Adipocyte (in vitro differentiated cells): ENCODE measurements around the gene SORBS1.
A peak's percentile ranks its signal among the peaks of the same experiment; 100 is the strongest.
"Not testable (repeated sequence)": the region's sequence is repeated elsewhere in the genome, so short reads cannot be mapped to it uniquely, and the experiment has no call there.

ENCODE experiments used
- DNase-seq: peaks from one replicate; pipeline ENCODE4 v3.0.0-alpha.2; 2015; ENCODE audit warnings: low read depth
- H3K27me3 ChIP-seq: replicated peaks from 2 replicates; pipeline ENCODE4 v1.7.0; 2013; ENCODE audit warnings: mild to moderate bottlenecking, low read length, moderate library complexity; ENCODE audit not compliant: control insufficient read depth, insufficient read depth
- H3K36me3 ChIP-seq: 2 replicates; pipeline ENCODE4 v1.7.0; 2013; ENCODE audit warnings: low read length, mild to moderate bottlenecking, moderate library complexity; ENCODE audit not compliant: control insufficient read depth, insufficient read depth, severe bottlenecking
- H3K4me1 ChIP-seq: 2 replicates; pipeline ENCODE4 v1.7.0; 2013; ENCODE audit warnings: mild to moderate bottlenecking, low read length, moderate library complexity; ENCODE audit not compliant: control insufficient read depth, insufficient read depth
- H3K4me3 ChIP-seq: 2 replicates; pipeline ENCODE4 v1.7.0; 2013; ENCODE audit warnings: mild to moderate bottlenecking, low read length, moderate library complexity
- H3K9ac ChIP-seq: 2 replicates; pipeline ENCODE4 v1.7.0; 2013; ENCODE audit warnings: mild to moderate bottlenecking, low read length, moderate library complexity
- H3K9me3 ChIP-seq: 2 replicates; pipeline ENCODE4 v1.7.0; 2013; ENCODE audit warnings: mild to moderate bottlenecking, low read length, moderate library complexity; ENCODE audit not compliant: control insufficient read depth

The SORBS1 gene

DNA sequence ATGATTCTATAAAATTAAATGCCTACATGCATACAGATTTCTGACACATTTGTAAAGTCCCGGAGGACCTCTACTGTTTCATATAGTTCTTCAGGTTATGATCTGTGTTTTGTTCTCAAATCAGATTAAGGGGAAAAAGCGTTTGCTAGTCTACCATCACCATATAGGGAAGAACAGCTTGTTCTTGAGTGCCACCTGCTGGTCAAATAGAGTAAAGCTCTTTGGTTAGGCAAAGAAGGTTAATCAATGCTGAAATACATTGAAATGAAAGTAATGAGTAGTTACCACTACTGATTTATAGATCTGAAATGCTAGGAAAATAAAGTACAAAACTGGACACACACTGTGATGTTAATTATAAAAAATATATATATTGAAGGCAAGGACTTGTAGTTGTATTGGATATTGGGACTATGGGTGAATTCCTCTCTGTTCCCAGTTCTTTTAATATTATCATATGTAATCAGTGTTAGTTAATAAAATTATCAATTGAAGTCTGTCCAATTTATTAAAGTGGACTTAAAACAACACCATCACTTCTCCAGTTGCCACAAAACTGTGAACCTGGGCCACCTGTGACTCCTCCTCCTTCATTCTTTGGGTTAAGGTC lies 197.8 kb downstream of the SORBS1 start:
- H3K9me3 ChIP-seq: no peaks in the 10 kb centered on the region
- H3K9ac ChIP-seq: no peak overlapping the region
- H3K4me1 ChIP-seq: peaks cover 4% of the 10 kb centered on the region
- H3K4me3 ChIP-seq: no peak overlapping the region
- peak; percentile 86 for DNase-seq
- no peaks in the 10 kb centered on the region for H3K27me3 ChIP-seq
- H3K36me3 ChIP-seq: peaks cover 48% of the 10 kb centered on the region

DNA sequence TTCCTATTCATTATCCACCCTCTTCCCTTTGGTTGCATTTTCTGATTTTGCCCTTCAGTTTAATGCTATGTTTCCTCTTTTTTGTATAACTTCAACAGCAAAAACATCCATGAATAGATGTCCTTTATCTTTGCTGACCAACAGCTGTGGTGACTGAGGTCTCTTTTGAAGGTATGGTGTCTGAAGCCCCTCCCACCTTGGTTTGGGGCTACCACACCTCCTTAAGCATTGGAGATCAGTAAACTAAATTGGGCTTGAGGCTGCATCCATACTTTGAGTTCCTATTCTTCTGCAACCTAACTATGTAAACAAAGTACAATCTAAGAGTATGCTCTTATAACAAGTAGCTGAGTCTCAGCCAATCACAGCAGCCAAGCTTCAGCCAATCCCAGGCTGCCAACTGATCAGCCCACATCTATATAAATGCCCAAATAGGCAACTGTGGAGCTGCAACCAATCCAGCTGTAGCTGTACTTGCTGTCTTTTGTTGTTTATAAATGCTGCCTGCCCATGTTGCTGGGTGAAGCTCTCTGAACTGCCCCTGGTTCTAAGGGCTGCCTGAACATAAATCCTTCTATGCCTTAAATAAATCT lies 201.0 kb downstream of the SORBS1 start:
- Histone ChIP-seq H3K4me1 (peaks cover 8% of the 10 kb centered on the region), H3K36me3 (peaks cover 54% of the 10 kb centered on the region), H3K9me3 (no peaks in the 10 kb centered on the region), H3K9ac (no peak overlapping the region), H3K4me3 (no peak overlapping the region), H3K27me3 (no peaks in the 10 kb centered on the region)
- DNase-seq: peak; percentile 5

DNA sequence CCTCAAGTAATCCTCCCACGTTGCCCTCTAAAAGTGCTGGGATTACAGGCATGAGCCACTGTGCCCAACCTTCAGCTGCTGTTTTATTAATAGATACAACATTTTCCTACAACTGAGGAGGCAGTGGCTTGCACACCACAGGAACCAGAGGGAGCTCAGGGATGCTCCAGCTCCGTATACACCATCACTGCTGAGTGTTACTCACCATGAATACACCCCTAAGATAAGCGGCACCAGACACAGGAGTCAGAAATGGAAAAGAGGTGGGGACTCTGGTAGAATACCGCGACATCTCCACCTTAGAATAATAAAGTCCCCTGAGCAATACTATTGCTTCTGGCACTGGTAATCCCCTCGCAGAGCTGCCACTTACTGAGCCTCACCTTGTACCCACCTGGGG lies 201.7 kb downstream of the SORBS1 start:
- Histone ChIP-seq H3K27me3 (no peaks in the 10 kb centered on the region), H3K4me1 (peaks cover 15% of the 10 kb centered on the region), H3K9ac (no peak overlapping the region), H3K4me3 (no peak overlapping the region), H3K9me3 (no peaks in the 10 kb centered on the region), H3K36me3 (peaks cover 54% of the 10 kb centered on the region)
- no peak for DNase-seq

DNA sequence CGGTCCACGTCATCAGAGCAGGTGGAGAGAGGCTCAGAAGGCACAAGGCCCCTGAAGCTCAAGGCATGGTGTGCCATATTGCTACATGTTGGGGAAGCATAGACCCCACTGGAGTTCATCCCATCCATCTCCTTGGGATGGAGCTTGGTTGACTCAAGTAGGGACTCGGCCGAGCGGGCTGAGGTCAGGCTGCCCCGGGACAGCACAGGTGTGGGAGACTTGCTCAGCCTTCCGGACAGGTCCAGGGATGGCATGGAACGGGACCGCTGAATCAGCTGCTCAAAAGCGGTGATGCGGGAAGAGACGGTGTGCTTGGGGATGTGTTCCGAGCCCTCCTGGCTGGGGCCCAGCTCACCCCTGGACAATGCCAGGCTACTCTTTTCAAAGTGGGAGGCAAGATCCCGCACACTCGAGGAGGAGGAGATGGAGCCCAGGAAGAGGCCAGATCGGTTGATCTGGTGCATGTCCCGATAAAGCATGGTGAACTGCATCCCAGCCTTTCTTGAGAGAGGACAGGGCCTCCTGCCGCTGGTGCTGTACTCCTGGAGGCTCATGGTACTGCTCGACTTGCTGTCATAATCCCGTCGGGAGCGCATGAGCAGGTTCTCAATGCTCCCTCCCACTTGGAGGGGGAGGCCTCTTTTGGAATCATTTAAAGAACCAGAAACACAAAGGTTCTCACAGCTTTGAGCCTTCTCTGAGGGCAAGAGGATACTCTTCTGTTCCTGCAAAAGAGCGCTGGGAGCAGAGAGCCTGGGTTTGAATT lies 204.8 kb downstream of the SORBS1 start:
- no peaks in the 10 kb centered on the region for H3K27me3 ChIP-seq
- no peak overlapping the region for H3K9ac ChIP-seq
- no peak for DNase-seq
- H3K4me1 ChIP-seq: peaks cover 34% of the 10 kb centered on the region
- peaks cover 67% of the 10 kb centered on the region for H3K36me3 ChIP-seq
- no peaks in the 10 kb centered on the region for H3K9me3 ChIP-seq
- H3K4me3 ChIP-seq: no peak overlapping the region

DNA sequence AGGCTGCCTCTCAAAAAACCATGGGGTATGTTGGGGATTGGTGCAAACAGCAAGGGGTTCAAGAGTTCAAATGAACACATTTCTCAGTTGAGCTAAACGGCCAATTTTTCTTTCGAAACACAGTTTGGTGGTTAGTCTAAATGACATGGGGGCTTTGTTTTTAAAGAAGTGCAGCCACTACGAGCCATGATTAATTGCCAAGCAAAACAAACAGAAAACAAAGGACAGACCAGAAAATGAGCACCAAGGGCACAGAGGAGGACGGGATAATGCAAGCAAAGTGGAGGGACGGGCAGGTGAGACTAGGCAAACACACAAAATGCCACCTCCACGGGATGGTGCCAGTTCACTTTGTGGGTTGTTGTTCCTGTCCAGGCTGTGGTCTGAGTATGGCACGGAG lies 205.9 kb downstream of the SORBS1 start:
- DNase-seq: no peak
- Histone ChIP-seq H3K36me3 (peaks cover 65% of the 10 kb centered on the region), H3K4me3 (no peak overlapping the region), H3K4me1 (peaks cover 44% of the 10 kb centered on the region), H3K27me3 (no peaks in the 10 kb centered on the region), H3K9me3 (no peaks in the 10 kb centered on the region), H3K9ac (no peak overlapping the region)

DNA sequence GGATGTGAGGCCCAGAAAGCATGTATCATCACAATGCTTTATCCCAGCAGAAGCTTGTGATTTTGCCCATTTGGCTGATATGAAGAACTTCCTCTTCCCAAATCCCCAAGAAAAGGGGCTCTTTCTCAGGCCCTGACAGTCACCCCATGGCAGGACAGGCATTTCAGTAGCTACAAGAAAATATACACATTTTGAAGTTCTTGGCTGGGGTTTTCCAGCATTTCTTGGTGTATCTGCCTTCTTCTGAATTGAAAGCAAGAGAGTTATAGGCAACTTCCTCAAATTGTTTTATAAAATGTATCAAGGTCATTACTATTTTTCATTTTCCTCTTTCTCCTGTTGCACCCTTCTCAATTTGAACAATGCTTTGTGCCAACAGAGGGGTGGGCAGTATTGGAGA lies 207.1 kb downstream of the SORBS1 start:
- Histone ChIP-seq H3K9ac (peak overlapping the region; percentile 24), H3K4me1 (peaks cover 53% of the 10 kb centered on the region), H3K36me3 (peaks cover 61% of the 10 kb centered on the region), H3K4me3 (no peak overlapping the region), H3K9me3 (no peaks in the 10 kb centered on the region), H3K27me3 (no peaks in the 10 kb centered on the region)
- DNase-seq: no peak

DNA sequence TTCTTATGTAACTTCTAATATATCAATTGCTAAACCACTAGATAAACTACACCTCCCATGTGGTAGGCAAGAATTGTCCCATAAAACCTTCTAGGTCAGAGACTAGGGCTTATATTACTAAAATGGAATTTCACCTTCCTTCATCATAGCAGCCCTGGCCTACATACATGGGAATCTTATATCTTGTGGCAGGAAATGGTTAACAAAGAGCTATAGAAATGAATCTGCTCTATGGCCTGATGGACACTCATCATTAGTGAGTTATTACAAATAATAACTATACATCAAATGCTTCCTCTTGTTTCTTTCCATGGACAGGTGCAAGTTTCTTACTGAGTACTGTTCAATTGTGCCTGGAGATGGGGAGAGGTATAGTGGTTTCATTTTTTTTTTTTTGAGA lies 208.0 kb downstream of the SORBS1 start:
- Histone ChIP-seq H3K36me3 (peaks cover 57% of the 10 kb centered on the region), H3K4me3 (no peak overlapping the region), H3K27me3 (no peaks in the 10 kb centered on the region), H3K9ac (no peak overlapping the region), H3K9me3 (no peaks in the 10 kb centered on the region), H3K4me1 (peaks cover 53% of the 10 kb centered on the region)
- no peak for DNase-seq

DNA sequence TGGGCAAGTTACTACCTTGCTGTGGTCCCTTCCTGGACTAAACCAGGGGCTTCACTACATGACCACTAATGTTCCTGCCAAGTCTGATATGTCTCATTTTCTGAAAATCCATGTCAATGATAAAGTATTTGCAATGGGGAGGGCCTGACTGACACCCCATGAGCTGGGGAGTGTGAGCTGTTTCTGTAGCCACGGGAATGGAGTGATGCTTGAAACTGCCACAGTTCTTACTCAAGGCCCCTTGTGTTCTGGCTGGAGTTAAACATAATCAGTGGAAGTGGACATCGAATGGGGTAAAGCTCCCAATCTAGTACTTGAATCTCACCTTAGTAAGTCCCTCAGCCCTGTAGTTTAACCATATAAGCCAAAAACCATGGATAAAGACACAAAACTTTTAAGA lies 208.5 kb downstream of the SORBS1 start:
- DNase-seq: no peak
- H3K27me3 ChIP-seq: no peaks in the 10 kb centered on the region
- no peaks in the 10 kb centered on the region for H3K9me3 ChIP-seq

DNA sequence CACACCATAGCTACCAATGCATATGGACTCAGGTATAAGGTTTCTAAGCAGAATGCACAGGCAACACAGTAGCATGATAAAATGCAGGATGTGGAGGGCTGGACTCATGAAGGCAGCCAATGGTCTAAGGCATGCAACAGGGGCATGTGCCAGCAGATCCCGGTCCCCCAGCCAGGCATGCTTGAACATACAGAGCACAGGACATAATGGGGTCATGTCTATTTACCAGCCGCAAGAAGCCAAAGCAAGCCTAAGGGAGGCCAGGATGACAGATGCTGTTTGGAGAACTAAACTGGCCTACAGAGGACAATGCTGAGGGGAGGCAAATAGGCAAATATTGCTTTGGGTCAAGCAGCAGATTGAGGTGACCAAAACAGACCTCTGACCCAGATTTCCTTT lies 210.3 kb downstream of the SORBS1 start:
- H3K4me3 ChIP-seq: peak overlapping the region; percentile 55
- peaks cover 60% of the 10 kb centered on the region for H3K4me1 ChIP-seq
- no peak for DNase-seq
- peaks cover 46% of the 10 kb centered on the region for H3K36me3 ChIP-seq
- H3K9ac ChIP-seq: peak overlapping the region; percentile 74
- H3K27me3 ChIP-seq: no peaks in the 10 kb centered on the region
- H3K9me3 ChIP-seq: no peaks in the 10 kb centered on the region

More for the DNA sequence above, 208.5 kb downstream of the SORBS1 start:
- Histone ChIP-seq H3K36me3 (peaks cover 53% of the 10 kb centered on the region), H3K4me1 (peaks cover 53% of the 10 kb centered on the region), H3K4me3 (no peak overlapping the region), H3K9ac (peak overlapping the region; percentile 57)

DNA sequence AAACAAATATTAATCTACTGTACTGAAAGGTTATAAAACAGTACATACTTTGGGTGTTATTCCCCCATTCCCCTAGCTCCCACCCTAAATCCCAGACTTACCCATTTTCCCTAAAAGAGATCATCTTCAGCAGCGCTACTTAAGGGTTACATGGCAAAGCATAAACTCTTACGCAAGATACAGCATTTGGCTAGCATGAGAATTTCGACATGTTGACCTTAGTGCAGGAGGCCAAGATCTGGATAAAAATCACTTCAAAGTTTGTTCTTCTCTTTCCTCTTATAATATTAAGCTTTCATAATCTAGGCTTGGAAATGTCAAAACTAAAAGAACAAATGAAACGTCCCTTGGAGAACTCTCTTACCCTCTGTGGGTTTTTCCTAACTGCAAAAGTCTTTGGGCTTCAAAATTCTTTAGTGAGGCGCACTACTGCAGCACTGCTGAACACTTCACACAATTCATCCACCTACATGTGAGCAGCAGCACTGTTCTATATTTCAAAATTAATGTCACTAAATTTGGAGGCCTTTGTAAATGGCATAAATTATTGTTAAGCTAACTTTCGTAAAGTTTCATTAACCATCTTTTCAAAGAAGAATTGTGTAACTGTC lies 210.8 kb downstream of the SORBS1 start:
- H3K4me3 ChIP-seq: peak overlapping the region; percentile 55
- H3K9ac ChIP-seq: peak overlapping the region; percentile 74
- H3K27me3 ChIP-seq: no peaks in the 10 kb centered on the region
- H3K9me3 ChIP-seq: no peaks in the 10 kb centered on the region
- peaks cover 46% of the 10 kb centered on the region for H3K36me3 ChIP-seq
- H3K4me1 ChIP-seq: peaks cover 56% of the 10 kb centered on the region
- DNase-seq: peak; percentile 68

DNA sequence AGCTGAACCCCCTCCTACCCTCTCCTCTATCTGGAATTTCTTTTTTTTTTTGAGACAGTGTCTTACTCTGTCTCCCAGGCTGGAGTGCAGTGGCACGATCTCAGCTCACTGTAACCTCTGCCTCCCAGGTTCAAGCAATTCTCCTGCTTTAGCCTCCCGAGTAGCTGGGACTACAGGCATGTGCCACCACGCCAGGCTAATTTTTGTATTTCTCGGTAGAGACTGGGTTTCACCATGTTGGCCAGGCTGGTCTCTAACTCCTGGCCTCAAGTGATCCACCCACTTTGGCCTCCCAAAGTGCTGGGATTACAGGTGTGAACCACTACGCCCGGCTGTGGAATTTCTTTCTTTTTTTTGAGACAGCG lies 213.8 kb downstream of the SORBS1 start:
- not testable (repeated sequence) for H3K4me3 ChIP-seq, DNase-seq, H3K27me3 ChIP-seq, H3K9me3 ChIP-seq, H3K9ac ChIP-seq
- peaks cover 35% of the 10 kb centered on the region for H3K4me1 ChIP-seq
- H3K36me3 ChIP-seq: peaks cover 34% of the 10 kb centered on the region
